Ishikawa (cell line): ENCODE results near the gene CHCHD6.

ENCODE experiments used
- CEBPB ChIP-seq: IDR thresholded peaks from 2 replicates; pipeline ENCODE4 v1.6.1; 2012
- CREB1 ChIP-seq: IDR thresholded peaks from 2 replicates; pipeline ENCODE4 v1.6.1; 2012; ENCODE audit warnings: low read depth
- EGR1 ChIP-seq: IDR thresholded peaks from 2 replicates; pipeline ENCODE4 v1.6.1; 2012
- EP300 ChIP-seq: IDR thresholded peaks from 2 replicates; pipeline ENCODE4 v1.6.1; 2012; ENCODE audit warnings: borderline replicate concordance
- NFIC ChIP-seq: IDR thresholded peaks from 2 replicates; pipeline ENCODE4 v1.6.1; 2012
- RAD21 ChIP-seq: IDR thresholded peaks from 2 replicates; pipeline ENCODE4 v1.6.1; 2012; ENCODE audit warnings: low read depth
- TAF1 ChIP-seq: IDR thresholded peaks from 2 replicates; pipeline ENCODE4 v1.6.1; 2012; ENCODE audit warnings: low read depth, mild to moderate bottlenecking
- TCF12 ChIP-seq: IDR thresholded peaks from 2 replicates; pipeline ENCODE4 v1.6.1; 2012; ENCODE audit warnings: low read depth
- TEAD4 ChIP-seq: IDR thresholded peaks from 2 replicates; pipeline ENCODE4 v1.6.1; 2012
- YY1 ChIP-seq: IDR thresholded peaks from 2 replicates; pipeline ENCODE4 v1.6.1; 2012; ENCODE audit warnings: low read depth
- TF ChIP-seq, protein P1 (sequence below): IDR thresholded peaks from 2 replicates; pipeline ENCODE4 v1.6.1; 2012; ENCODE audit warnings: low read depth, mild to moderate bottlenecking
- TF ChIP-seq, protein P2 (sequence below): IDR thresholded peaks from 2 replicates; pipeline ENCODE4 v1.6.1; 2012
- TF ChIP-seq, protein P3 (sequence below): IDR thresholded peaks from 2 replicates; pipeline ENCODE4 v1.6.1; 2012

DNA sequence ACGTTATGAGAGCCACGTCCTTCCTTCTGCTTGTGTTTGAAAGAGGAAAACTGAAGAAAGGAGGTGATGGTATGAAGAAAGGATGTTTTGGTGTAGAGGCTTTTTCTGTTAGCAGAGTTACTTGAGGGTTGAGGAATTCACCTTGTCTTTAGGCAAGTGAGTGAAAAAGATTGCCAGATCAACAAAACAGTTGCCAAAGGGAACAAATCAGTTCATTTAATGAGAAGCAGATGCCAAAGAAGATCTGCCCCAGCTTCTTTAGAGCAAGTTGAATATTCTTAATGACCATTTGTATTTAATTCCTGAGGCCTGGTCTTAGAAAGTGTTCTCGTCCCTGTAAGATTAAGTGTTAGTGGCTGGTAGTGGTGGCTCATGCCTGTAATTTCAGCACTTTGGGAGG lies 2.6 kb downstream of the CHCHD6 start:
- TF ChIP-seq YY1 (no peak), TEAD4 (no peak), RAD21 (no peak), TAF1 (no peak), EP300 (no peak), CREB1 (no peak), TCF12 (no peak), NFIC (no peak), CEBPB (no peak), EGR1 (no peak)
- TF ChIP-seq, protein P1, sequence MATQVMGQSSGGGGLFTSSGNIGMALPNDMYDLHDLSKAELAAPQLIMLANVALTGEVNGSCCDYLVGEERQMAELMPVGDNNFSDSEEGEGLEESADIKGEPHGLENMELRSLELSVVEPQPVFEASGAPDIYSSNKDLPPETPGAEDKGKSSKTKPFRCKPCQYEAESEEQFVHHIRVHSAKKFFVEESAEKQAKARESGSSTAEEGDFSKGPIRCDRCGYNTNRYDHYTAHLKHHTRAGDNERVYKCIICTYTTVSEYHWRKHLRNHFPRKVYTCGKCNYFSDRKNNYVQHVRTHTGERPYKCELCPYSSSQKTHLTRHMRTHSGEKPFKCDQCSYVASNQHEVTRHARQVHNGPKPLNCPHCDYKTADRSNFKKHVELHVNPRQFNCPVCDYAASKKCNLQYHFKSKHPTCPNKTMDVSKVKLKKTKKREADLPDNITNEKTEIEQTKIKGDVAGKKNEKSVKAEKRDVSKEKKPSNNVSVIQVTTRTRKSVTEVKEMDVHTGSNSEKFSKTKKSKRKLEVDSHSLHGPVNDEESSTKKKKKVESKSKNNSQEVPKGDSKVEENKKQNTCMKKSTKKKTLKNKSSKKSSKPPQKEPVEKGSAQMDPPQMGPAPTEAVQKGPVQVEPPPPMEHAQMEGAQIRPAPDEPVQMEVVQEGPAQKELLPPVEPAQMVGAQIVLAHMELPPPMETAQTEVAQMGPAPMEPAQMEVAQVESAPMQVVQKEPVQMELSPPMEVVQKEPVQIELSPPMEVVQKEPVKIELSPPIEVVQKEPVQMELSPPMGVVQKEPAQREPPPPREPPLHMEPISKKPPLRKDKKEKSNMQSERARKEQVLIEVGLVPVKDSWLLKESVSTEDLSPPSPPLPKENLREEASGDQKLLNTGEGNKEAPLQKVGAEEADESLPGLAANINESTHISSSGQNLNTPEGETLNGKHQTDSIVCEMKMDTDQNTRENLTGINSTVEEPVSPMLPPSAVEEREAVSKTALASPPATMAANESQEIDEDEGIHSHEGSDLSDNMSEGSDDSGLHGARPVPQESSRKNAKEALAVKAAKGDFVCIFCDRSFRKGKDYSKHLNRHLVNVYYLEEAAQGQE: no peak
- TF ChIP-seq, protein P2, sequence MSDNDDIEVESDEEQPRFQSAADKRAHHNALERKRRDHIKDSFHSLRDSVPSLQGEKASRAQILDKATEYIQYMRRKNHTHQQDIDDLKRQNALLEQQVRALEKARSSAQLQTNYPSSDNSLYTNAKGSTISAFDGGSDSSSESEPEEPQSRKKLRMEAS: no peak
- TF ChIP-seq, protein P3, sequence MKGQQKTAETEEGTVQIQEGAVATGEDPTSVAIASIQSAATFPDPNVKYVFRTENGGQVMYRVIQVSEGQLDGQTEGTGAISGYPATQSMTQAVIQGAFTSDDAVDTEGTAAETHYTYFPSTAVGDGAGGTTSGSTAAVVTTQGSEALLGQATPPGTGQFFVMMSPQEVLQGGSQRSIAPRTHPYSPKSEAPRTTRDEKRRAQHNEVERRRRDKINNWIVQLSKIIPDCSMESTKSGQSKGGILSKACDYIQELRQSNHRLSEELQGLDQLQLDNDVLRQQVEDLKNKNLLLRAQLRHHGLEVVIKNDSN: no peak
